Measurements from ENCODE around the gene TLR1.

DNA sequence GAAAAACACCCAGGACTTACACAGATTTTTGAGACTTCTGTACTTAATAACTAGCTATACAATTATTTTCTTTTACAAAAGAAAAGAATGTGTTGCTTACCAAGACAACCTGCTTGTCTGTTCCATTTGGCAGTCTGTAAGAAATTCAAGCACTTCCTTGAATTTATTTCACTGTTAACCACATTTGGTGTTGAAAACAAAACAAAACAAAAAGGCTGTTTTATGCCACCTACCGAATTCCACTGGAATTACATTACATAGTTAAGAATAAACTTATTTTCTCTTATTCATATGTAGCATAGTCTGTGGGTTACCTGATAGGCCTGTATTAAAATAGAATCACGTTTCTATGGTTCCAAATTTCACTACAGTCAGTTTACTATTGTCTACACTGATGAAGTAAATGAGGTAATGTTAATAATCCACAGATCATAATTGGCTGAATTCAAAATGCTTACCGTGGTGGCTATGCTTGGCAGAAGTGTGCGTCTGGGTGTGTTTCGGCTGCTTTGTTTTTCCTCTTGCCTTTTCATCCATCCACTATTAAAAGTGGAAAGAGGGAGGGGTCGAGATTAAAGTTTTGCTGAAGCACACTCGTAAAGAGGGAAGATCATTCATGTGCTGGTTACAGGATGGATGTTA is at the start of gene TLR1:
- TF ChIP-seq, protein P1, sequence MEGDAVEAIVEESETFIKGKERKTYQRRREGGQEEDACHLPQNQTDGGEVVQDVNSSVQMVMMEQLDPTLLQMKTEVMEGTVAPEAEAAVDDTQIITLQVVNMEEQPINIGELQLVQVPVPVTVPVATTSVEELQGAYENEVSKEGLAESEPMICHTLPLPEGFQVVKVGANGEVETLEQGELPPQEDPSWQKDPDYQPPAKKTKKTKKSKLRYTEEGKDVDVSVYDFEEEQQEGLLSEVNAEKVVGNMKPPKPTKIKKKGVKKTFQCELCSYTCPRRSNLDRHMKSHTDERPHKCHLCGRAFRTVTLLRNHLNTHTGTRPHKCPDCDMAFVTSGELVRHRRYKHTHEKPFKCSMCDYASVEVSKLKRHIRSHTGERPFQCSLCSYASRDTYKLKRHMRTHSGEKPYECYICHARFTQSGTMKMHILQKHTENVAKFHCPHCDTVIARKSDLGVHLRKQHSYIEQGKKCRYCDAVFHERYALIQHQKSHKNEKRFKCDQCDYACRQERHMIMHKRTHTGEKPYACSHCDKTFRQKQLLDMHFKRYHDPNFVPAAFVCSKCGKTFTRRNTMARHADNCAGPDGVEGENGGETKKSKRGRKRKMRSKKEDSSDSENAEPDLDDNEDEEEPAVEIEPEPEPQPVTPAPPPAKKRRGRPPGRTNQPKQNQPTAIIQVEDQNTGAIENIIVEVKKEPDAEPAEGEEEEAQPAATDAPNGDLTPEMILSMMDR (IDR thresholded peaks at IDR 0.05): peak; percentile 43 to 76 (median 72)
- TF ChIP-seq POLR2A (IDR thresholded peaks at IDR 0.05): peak in 1 of 4 donors; percentile 66
- no peak for TF ChIP-seq EP300 (IDR thresholded peaks at IDR 0.05)
- TF ChIP-seq POLR2AphosphoS5 (IDR thresholded peaks at IDR 0.05): peak in 1 of 2 donors; percentile 26

All from upper lobe of left lung (tissue), 4 donors.